Stomach (tissue), 9 donors: Measurements from ENCODE around the gene ARF6. TPM values are rescaled to one million over a fixed set of nuclear protein-coding genes. Genes with fewer than 3 reads are reported as not detected.

Experiments used
- DNase-seq, 2 donors: peaks; one replicate each; pipeline versions ENCODE4 v3.0.0 to v3.0.0-alpha.2; 2013 to 2019
- H3K27ac ChIP-seq, 5 donors: fragments of 200-600 bp in 4 of 5; sonication (generic) in 4 of 5; one replicate each; pipeline ENCODE4 v1.5.1; 2013 to 2019; ENCODE audit warnings: mild to moderate bottlenecking in 1 of 5, moderate library complexity in 1 of 5
- H3K27me3 ChIP-seq, 3 donors: fragments of 200-600 bp; sonication (generic); one replicate each; pipeline ENCODE4 v1.5.1; 2017 to 2019; ENCODE audit warnings: mixed run types in 1 of 3
- H3K36me3 ChIP-seq, 4 donors: fragments of 200-600 bp; sonication (generic); 1 replicate in 3 of 4; 2 replicates in 1 of 4; pipeline ENCODE4 v1.5.1; 2016 to 2019
- H3K4me1 ChIP-seq, 4 donors: fragments of 200-600 bp; sonication (generic); one replicate each; pipeline ENCODE4 v1.5.1; 2016 to 2019
- H3K4me3 ChIP-seq, 4 donors: fragments of 200-600 bp; sonication (generic) in 3 of 4; one replicate each; pipeline ENCODE4 v1.5.1; 2016 to 2019; ENCODE audit warnings: mild to moderate bottlenecking in 1 of 4
- H3K9me3 ChIP-seq, 4 donors: fragments of 200-600 bp; sonication (generic); one replicate each; pipeline ENCODE4 v1.5.1; 2016 to 2019
- CTCF ChIP-seq, 7 experiments: fragments of 450-650 bp in 4 of 7; fragments of 200-600 bp in 3 of 7; sonication (generic) in 3 of 7; IDR thresholded peaks; one replicate each; pipeline ENCODE4 v1.5.1; 2016 to 2019; ENCODE audit warnings: antibody characterized with exemption in 7 of 7, control low read depth in 2 of 7, mild to moderate bottlenecking in 1 of 7
- EP300 ChIP-seq: sonication (generic); formaldehyde crosslinking; IDR thresholded peaks from one replicate; pipeline ENCODE4 v1.6.1; 2017; ENCODE audit warnings: antibody characterized with exemption
- POLR2A ChIP-seq, 4 donors: fragments of 450-650 bp; IDR thresholded peaks; one replicate each; pipeline ENCODE4 v1.6.1; 2016; ENCODE audit warnings: antibody characterized with exemption in 4 of 4, control low read depth in 2 of 4, mild to moderate bottlenecking in 1 of 4, moderate library complexity in 1 of 4
- POLR2AphosphoS5 ChIP-seq, 3 donors: sonication (generic); formaldehyde crosslinking; IDR thresholded peaks; one replicate each; pipeline ENCODE4 v1.6.1; 2016; ENCODE audit warnings: antibody characterized with exemption in 3 of 3
- WGBS, 5 donors: extraction: QIAGEN DNeasy Blood & Tissue Kit in 3 of 5; methylation state at CpG; one replicate each; pipeline versions ENCODE4 v1.1.5 to v1.1.7; 2013 to 2018; 5-methylcytosine and 5-hydroxymethylcytosine counted together
- intact Hi-C: fragments of 100-400 bp; cut with DNase I; formaldehyde crosslinking; loops from one replicate; pipeline ENCODE4 v1.15.1; 2023; ENCODE audit warnings: low total_unique reads
- polyA plus RNA-seq, 3 donors: library from polyadenylated mRNA; stranded (reverse); fragments of 200-250 nt; gene quantifications; one replicate each; pipeline ENCODE4 v1.2.3, GENCODE V29; 2013
- total RNA-seq, 5 donors: library from RNA; depleted of rRNA; stranded (reverse); fragments of >200 nt; gene quantifications; one replicate each; pipeline versions ENCODE4 v1.1.0 to v1.2.3, GENCODE V29; 2014 to 2016
- donor health status: healthy with polysubstance abuse.
- donor health status: Bipolar disorder and iron deficiency.
- donor health status: healthy.

Gene ARF6
- total and polyA plus RNA-seq, 8 donors, result 19.8 to 104 (median 48.4) TPM

GRCh38 chr14:49909016-49909415 is 16.1 kb downstream of the ARF6 start:
- TF ChIP-seq POLR2A (IDR thresholded peaks at IDR 0.05) (no peak), POLR2AphosphoS5 (IDR thresholded peaks at IDR 0.05) (no peak)
- DNase-seq, result no peak
- Histone ChIP-seq H3K27ac (peak overlapping the region in 1 of 5 donors; percentile 77), H3K9me3 (no peaks in the 10 kb centered on the region), H3K4me1 (peaks cover 0 to 33% (median 6%) of the 10 kb centered on the region in 4 donors), H3K4me3 (no peak overlapping the region), H3K27me3 (no peaks in the 10 kb centered on the region), H3K36me3 (no peaks in the 10 kb centered on the region)
- WGBS, 5 donors, result 73 to 80% (median 77%) methylated on average over 4 of the region's 4 CpGs
- intact Hi-C loops, result no loop called here

DNA sequence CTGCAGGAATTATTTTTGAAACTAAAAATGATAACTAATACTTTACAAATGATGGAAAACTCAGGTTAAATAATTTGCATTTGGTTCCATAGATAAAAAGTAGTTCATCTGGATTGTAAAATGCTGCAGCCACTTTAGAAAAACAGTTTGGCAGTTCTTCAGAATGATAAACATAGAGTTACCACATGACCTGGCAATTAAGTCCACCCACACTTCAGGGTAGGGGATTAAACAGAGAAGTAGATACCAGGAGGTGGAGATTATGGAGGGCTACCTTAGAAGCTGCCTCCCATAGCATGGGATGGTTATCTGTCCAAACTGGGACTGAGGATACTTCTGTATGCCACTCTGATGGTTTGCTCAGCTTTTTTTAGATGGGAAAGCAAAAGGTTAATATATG is 22.2 kb downstream of the ARF6 start:
- DNase-seq, result no peak
- TF ChIP-seq POLR2A (IDR thresholded peaks at IDR 0.05) (no peak), EP300 (no peak), CTCF (IDR thresholded peaks at IDR 0.05) (no peak), POLR2AphosphoS5 (IDR thresholded peaks at IDR 0.05) (no peak)
- Histone ChIP-seq H3K4me3 (no peak overlapping the region), H3K36me3 (no peaks in the 10 kb centered on the region), H3K27me3 (no peaks in the 10 kb centered on the region), H3K9me3 (no peaks in the 10 kb centered on the region), H3K27ac (no peak overlapping the region), H3K4me1 (peaks cover 0 to 14% (median under 1%) of the 10 kb centered on the region in 4 donors)
- intact Hi-C loops, result no loop called here

DNA sequence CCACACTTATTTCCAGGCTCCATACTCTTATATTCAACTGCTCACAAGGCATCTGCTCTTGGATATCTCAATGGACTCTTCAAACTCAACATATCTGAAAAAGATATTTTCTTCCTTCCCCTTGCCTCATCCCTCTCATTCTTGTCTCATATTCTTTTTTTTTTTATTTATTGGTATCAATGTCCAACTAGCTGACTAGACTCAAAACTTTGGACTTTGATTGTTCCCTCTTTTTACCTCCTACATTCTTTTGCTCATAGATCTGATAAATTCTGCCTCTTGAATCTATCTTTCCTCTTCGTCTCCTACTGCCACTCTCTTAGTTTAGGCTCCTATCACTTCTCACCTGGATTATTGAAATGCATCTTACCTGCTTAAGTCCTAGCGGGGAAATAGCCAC is 25.8 kb downstream of the ARF6 start:
- WGBS, 5 donors, result 84 to 98% (median 96%) methylated on average over 2 of the region's 2 CpGs
- Histone ChIP-seq H3K27me3 (no peaks in the 10 kb centered on the region), H3K27ac (no peak overlapping the region), H3K4me3 (no peak overlapping the region), H3K9me3 (no peaks in the 10 kb centered on the region), H3K36me3 (no peaks in the 10 kb centered on the region), H3K4me1 (peaks cover 0 to 6% (median 0%) of the 10 kb centered on the region in 4 donors)
- no peak for DNase-seq
- TF ChIP-seq EP300, result no peak
- TF ChIP-seq CTCF (IDR thresholded peaks at IDR 0.05), result no peak
- no peak for TF ChIP-seq POLR2A (IDR thresholded peaks at IDR 0.05)
- TF ChIP-seq POLR2AphosphoS5 (IDR thresholded peaks at IDR 0.05), result no peak
- intact Hi-C loops, result no loop called here

- Histone ChIP-seq H3K27me3 (no peaks in the 10 kb centered on the region), H3K27ac (peak overlapping the region in 1 of 5 donors; percentile 24), H3K9me3 (no peaks in the 10 kb centered on the region), H3K36me3 (no peaks in the 10 kb centered on the region), H3K4me1 (peaks cover 0 to 6% (median 0%) of the 10 kb centered on the region in 4 donors), H3K4me3 (no peak overlapping the region)
- TF ChIP-seq EP300, result no peak
- no peak for TF ChIP-seq POLR2A (IDR thresholded peaks at IDR 0.05)
- no peak for TF ChIP-seq CTCF (IDR thresholded peaks at IDR 0.05)
- TF ChIP-seq POLR2AphosphoS5 (IDR thresholded peaks at IDR 0.05), result no peak
- peak in 1 of 2 donors; percentile 54 for DNase-seq
- intact Hi-C loops, result no loop called here
- WGBS, 5 donors, result 57 to 72% (median 61%) methylated on average over 3 of the region's 3 CpGs
These were observed 27.2 kb downstream of the ARF6 start for GRCh38 chr14:49919825-49920659.

DNA sequence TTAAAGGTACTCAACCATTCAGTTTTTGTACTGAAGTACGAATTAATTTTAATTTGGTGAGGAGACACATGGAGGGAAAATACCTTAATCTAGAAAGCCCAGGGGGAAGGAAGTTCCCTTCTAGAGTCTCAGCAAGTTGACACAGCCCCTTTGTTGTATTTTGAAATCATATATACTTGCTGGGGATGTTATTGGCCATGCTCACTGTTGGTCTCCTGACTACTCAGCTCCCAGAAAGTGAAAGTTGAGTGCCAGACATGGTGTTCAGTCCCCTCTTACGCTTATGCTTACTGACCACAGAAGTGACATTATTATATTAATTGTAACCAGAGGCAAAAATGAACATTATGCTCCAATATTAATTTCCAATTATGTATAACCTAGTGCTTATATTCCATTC is 28.1 kb downstream of the ARF6 start:
- Histone ChIP-seq H3K4me1 (peaks cover 0 to 6% (median 0%) of the 10 kb centered on the region in 4 donors), H3K27me3 (no peaks in the 10 kb centered on the region), H3K9me3 (no peaks in the 10 kb centered on the region), H3K36me3 (no peaks in the 10 kb centered on the region), H3K27ac (no peak overlapping the region), H3K4me3 (no peak overlapping the region)
- DNase-seq, result no peak
- intact Hi-C loops, result no loop called here
- WGBS, 5 donors, result 87 to 93% (median 91%) methylated on average over 2 of the region's 2 CpGs
- TF ChIP-seq EP300, result no peak
